Astrocyte (in vitro differentiated cells and primary cell): Measurements from ENCODE around the gene C17orf107.

Source experiments
- CTCF ChIP-seq: IDR thresholded peaks from 2 replicates; pipeline ENCODE4 v1.5.1; 2011; ENCODE audit warnings: low read depth, mild to moderate bottlenecking, inconsistent platforms, low read length, moderate library complexity; ENCODE audit not compliant: insufficient read depth
- EZH2 ChIP-seq: IDR thresholded peaks from 2 replicates; pipeline ENCODE4 v1.6.1; 2012; ENCODE audit warnings: mild to moderate bottlenecking, low read length, inconsistent platforms; ENCODE audit not compliant: insufficient read depth

DNA sequence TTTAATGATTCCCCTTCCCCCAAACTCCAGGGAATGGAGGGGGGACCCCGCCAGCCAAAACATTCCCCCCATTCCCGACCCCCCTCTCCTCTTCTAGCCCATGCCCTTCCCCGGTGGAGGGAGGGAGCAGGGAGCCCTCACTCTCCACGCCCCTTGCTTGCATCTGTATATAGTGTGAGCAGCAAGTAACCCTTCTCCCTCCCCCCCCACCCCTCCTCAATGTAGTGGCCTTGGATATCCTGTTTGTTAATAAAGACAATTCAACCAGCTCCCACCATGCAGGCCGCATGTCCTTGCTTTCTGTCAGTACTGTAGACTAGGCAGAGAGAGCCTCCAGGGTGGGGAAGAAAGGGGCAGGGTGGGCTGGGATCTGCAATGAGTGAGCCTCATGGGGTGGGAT is 1.6 kb upstream of the C17orf107 start:
- TF ChIP-seq CTCF (no peak), EZH2 (no peak)
